Mesenchymal stem cell (in vitro differentiated cells and primary cell): ENCODE data around the gene CIAO3.

Experiments used
- DNase-seq: peaks from one replicate; pipeline ENCODE4 v3.0.0-alpha.2; 2013
- H2AFZ ChIP-seq: one replicate; pipeline ENCODE4 v1.6.1; 2013; ENCODE audit warnings: low read depth, mild to moderate bottlenecking, control low read depth, inconsistent platforms, low read length, moderate library complexity
- H2AK5ac ChIP-seq: 2 replicates; pipeline ENCODE4 v1.6.1; 2013; ENCODE audit warnings: low read length, moderate library complexity, mild to moderate bottlenecking, inconsistent platforms; ENCODE audit not compliant: severe bottlenecking
- H2BK120ac ChIP-seq: one replicate; pipeline ENCODE4 v1.6.1; 2013; ENCODE audit warnings: low read depth, mild to moderate bottlenecking, inconsistent platforms, low read length, moderate library complexity
- H2BK12ac ChIP-seq, 2 experiments: one replicate each; pipeline ENCODE4 v1.6.1; 2013; ENCODE audit warnings: inconsistent platforms in 2 of 2, low read length in 2 of 2, mild to moderate bottlenecking in 2 of 2, moderate library complexity in 2 of 2, control low read depth in 1 of 2
- H2BK15ac ChIP-seq: one replicate; pipeline ENCODE4 v1.6.1; 2013; ENCODE audit warnings: mild to moderate bottlenecking, low read depth, inconsistent platforms; ENCODE audit not compliant: poor library complexity, severe bottlenecking
- H2BK5ac ChIP-seq: 2 replicates; pipeline ENCODE4 v1.6.1; 2013; ENCODE audit warnings: low read depth, mild to moderate bottlenecking, low read length, control low read depth, inconsistent platforms; ENCODE audit not compliant: poor library complexity, severe bottlenecking
- H3K14ac ChIP-seq, 2 experiments: one replicate each; pipeline ENCODE4 v1.6.1; 2013; ENCODE audit warnings: inconsistent platforms in 2 of 2, low read length in 2 of 2, control low read depth in 1 of 2, mild to moderate bottlenecking in 1 of 2, moderate library complexity in 1 of 2
- H3K18ac ChIP-seq, 2 experiments: one replicate each; pipeline ENCODE4 v1.6.1; 2013; ENCODE audit warnings: inconsistent platforms in 2 of 2, low read length in 2 of 2, control low read depth in 1 of 2, low read depth in 1 of 2, mild to moderate bottlenecking in 1 of 2
- H3K23ac ChIP-seq, 2 experiments: one replicate each; pipeline ENCODE4 v1.6.1; 2013; ENCODE audit warnings: inconsistent platforms in 2 of 2, low read length in 2 of 2, mild to moderate bottlenecking in 2 of 2, moderate library complexity in 2 of 2, control low read depth in 1 of 2
- H3K27ac ChIP-seq: 2 replicates; pipeline ENCODE4 v1.5.1; 2013; ENCODE audit warnings: mild to moderate bottlenecking, moderate library complexity, low read length, control low read depth, inconsistent platforms; ENCODE audit not compliant: poor library complexity, severe bottlenecking
- H3K27me3 ChIP-seq, 2 experiments: 2 replicates each; pipeline versions ENCODE4 v1.6.1 to v1.7.0; 2013; ENCODE audit warnings: low read length in 2 of 2, mild to moderate bottlenecking in 2 of 2, moderate library complexity in 2 of 2, control low read depth in 1 of 2, inconsistent platforms in 1 of 2; ENCODE audit not compliant: control insufficient read depth in 1 of 2, insufficient read depth in 1 of 2
- H3K36me3 ChIP-seq, 2 experiments: 2 replicates each; pipeline versions ENCODE4 v1.6.1 to v1.7.0; 2013; ENCODE audit warnings: low read length in 2 of 2, control low read depth in 1 of 2, inconsistent platforms in 1 of 2, low read depth in 1 of 2, mild to moderate bottlenecking in 1 of 2; ENCODE audit not compliant: insufficient read depth in 2 of 2, control insufficient read depth in 1 of 2
- H3K4ac ChIP-seq, 2 experiments: one replicate each; pipeline ENCODE4 v1.6.1; 2013; ENCODE audit warnings: inconsistent platforms in 2 of 2, low read length in 2 of 2, mild to moderate bottlenecking in 2 of 2, moderate library complexity in 2 of 2, control low read depth in 1 of 2, low read depth in 1 of 2
- H3K4me1 ChIP-seq: 2 replicates; pipeline ENCODE4 v1.6.1; 2013; ENCODE audit warnings: low read depth, low read length, control low read depth; ENCODE audit not compliant: control insufficient read depth, insufficient read depth
- H3K4me2 ChIP-seq: 2 replicates; pipeline ENCODE4 v1.6.1; 2013; ENCODE audit warnings: low read length, mild to moderate bottlenecking, inconsistent platforms; ENCODE audit not compliant: poor library complexity, severe bottlenecking
- H3K4me3 ChIP-seq, 2 experiments: 2 replicates each; pipeline versions ENCODE4 v1.5.1 to v1.7.0; 2013; ENCODE audit warnings: low read length in 2 of 2, mild to moderate bottlenecking in 2 of 2, control low read depth in 1 of 2, low read depth in 1 of 2; ENCODE audit not compliant: insufficient read depth in 1 of 2
- H3K79me1 ChIP-seq: replicated peaks from 2 replicates; pipeline ENCODE4 v1.6.1; 2013; ENCODE audit warnings: mild to moderate bottlenecking, control low read depth, low read length, inconsistent platforms; ENCODE audit not compliant: poor library complexity, severe bottlenecking
- H3K9ac ChIP-seq: 2 replicates; pipeline ENCODE4 v1.7.0; 2013; ENCODE audit warnings: mild to moderate bottlenecking, low read length, moderate library complexity
- H3K9me3 ChIP-seq: 2 replicates; pipeline ENCODE4 v1.7.0; 2013; ENCODE audit warnings: mild to moderate bottlenecking, low read length; ENCODE audit not compliant: control insufficient read depth
- H4K8ac ChIP-seq: one replicate; pipeline ENCODE4 v1.6.1; 2013; ENCODE audit warnings: inconsistent platforms, mild to moderate bottlenecking, low read length, moderate library complexity
- H4K91ac ChIP-seq: one replicate; pipeline ENCODE4 v1.6.1; 2013; ENCODE audit warnings: mild to moderate bottlenecking, low read length, inconsistent platforms
- WGBS: methylation state at CpG from one replicate; pipeline ENCODE4 v1.1.7; 2013; ENCODE audit warnings: mixed read lengths; 5-methylcytosine and 5-hydroxymethylcytosine counted together

Gene CIAO3

GRCh38 chr16:732936-733335 lies 7.9 kb downstream of the CIAO3 start:
- Histone ChIP-seq H3K4ac (no peak overlapping the region), H4K91ac (no peak overlapping the region), H3K4me3 (no peak overlapping the region), H3K9ac (no peak overlapping the region), H4K8ac (peak overlapping the region; percentile 27), H2BK120ac (no peak overlapping the region), H3K27ac (no peak overlapping the region), H3K4me1 (peaks cover 17% of the 10 kb centered on the region), H2BK5ac (no peak overlapping the region), H3K9me3 (no peaks in the 10 kb centered on the region), H2BK12ac (no peak overlapping the region), H3K4me2 (no peak overlapping the region), H2AK5ac (no peak overlapping the region), H2AFZ (no peak overlapping the region), H2BK15ac (no peak overlapping the region), H3K23ac (no peak overlapping the region), H3K36me3 (peaks cover 57 to 91% of the 10 kb centered on the region in 2 experiments), H3K14ac (no peak overlapping the region), H3K27me3 (no peaks in the 10 kb centered on the region), H3K18ac (no peak overlapping the region), H3K79me1 (peaks cover 11% of the 10 kb centered on the region)
- WGBS = 90% methylated on average over 13 of the region's 13 CpGs
- DNase-seq = no peak

GRCh38 chr16:732332-732731 lies 8.5 kb downstream of the CIAO3 start:
- H2AFZ ChIP-seq = no peak overlapping the region
- no peak overlapping the region for H2AK5ac ChIP-seq
- H3K4ac ChIP-seq = no peak overlapping the region
- H3K23ac ChIP-seq = no peak overlapping the region
- peaks cover 4% of the 10 kb centered on the region for H3K79me1 ChIP-seq
- no peak overlapping the region for H3K4me3 ChIP-seq
- H3K4me2 ChIP-seq = no peak overlapping the region
- H4K91ac ChIP-seq = no peak overlapping the region
- no peak overlapping the region for H4K8ac ChIP-seq
- no peak overlapping the region for H3K9ac ChIP-seq
- no peak overlapping the region for H3K14ac ChIP-seq
- no peak overlapping the region for H2BK120ac ChIP-seq
- H3K9me3 ChIP-seq = no peaks in the 10 kb centered on the region
- H3K18ac ChIP-seq = no peak overlapping the region
- H2BK12ac ChIP-seq = no peak overlapping the region
- H3K4me1 ChIP-seq = peaks cover 22% of the 10 kb centered on the region
- H3K27me3 ChIP-seq = peaks cover 0 to 2% of the 10 kb centered on the region in 2 experiments
- 96% methylated on average over 12 of the region's 12 CpGs for WGBS
- H3K27ac ChIP-seq = no peak overlapping the region
- DNase-seq = no peak
- H3K36me3 ChIP-seq = peaks cover 51 to 85% of the 10 kb centered on the region in 2 experiments
- H2BK5ac ChIP-seq = no peak overlapping the region
- H2BK15ac ChIP-seq = no peak overlapping the region

- Histone ChIP-seq H3K9me3 (no peaks in the 10 kb centered on the region), H3K9ac (no peak overlapping the region), H3K27me3 (peaks cover 0 to 11% of the 10 kb centered on the region in 2 experiments), H2BK15ac (no peak overlapping the region), H2BK12ac (no peak overlapping the region), H3K18ac (no peak overlapping the region), H4K8ac (peak overlapping the region; percentile 61), H3K4me2 (no peak overlapping the region), H3K4ac (no peak overlapping the region), H3K4me3 (no peak overlapping the region), H3K36me3 (peaks cover 37 to 71% of the 10 kb centered on the region in 2 experiments), H2BK5ac (no peak overlapping the region), H4K91ac (no peak overlapping the region), H3K4me1 (peaks cover 32% of the 10 kb centered on the region), H3K23ac (no peak overlapping the region), H2AK5ac (no peak overlapping the region), H2AFZ (no peak overlapping the region), H2BK120ac (no peak overlapping the region), H3K14ac (no peak overlapping the region), H3K27ac (no peak overlapping the region), H3K79me1 (peaks cover 3% of the 10 kb centered on the region)
- 94% methylated on average over 22 of the region's 22 CpGs for WGBS
- no peak for DNase-seq
These were observed 9.9 kb downstream of the CIAO3 start for GRCh38 chr16:730666-731509.

- no peak overlapping the region for H2AK5ac ChIP-seq
- H3K79me1 ChIP-seq = no peaks in the 10 kb centered on the region
- no peak for DNase-seq
- H2BK5ac ChIP-seq = no peak overlapping the region
- H3K4me2 ChIP-seq = no peak overlapping the region
- no peak overlapping the region for H2BK120ac ChIP-seq
- no peak overlapping the region for H2AFZ ChIP-seq
- H3K14ac ChIP-seq = no peak overlapping the region
- no peak overlapping the region for H3K4ac ChIP-seq
- no peak overlapping the region for H2BK12ac ChIP-seq
- H3K9me3 ChIP-seq = no peaks in the 10 kb centered on the region
- H3K18ac ChIP-seq = no peak overlapping the region
- 95% methylated on average over 37 of the region's 37 CpGs for WGBS
- no peak overlapping the region for H2BK15ac ChIP-seq
- H3K36me3 ChIP-seq = peaks cover 28 to 62% of the 10 kb centered on the region in 2 experiments
- no peak overlapping the region for H3K23ac ChIP-seq
- H4K91ac ChIP-seq = no peak overlapping the region
- no peak overlapping the region for H3K9ac ChIP-seq
- H3K27ac ChIP-seq = no peak overlapping the region
- peaks cover 0 to 19% of the 10 kb centered on the region in 2 experiments for H3K27me3 ChIP-seq
- no peak overlapping the region for H3K4me3 ChIP-seq
- H4K8ac ChIP-seq = no peak overlapping the region
- peaks cover 33% of the 10 kb centered on the region for H3K4me1 ChIP-seq
These were observed 10.8 kb downstream of the CIAO3 start for GRCh38 chr16:729768-730665.
